Measurements from ENCODE around the gene FDPS.
"Not testable (repeated sequence)": the region's sequence is repeated elsewhere in the genome, so short reads cannot be mapped to it uniquely, and the experiment has no call there.

FDPS gene

DNA sequence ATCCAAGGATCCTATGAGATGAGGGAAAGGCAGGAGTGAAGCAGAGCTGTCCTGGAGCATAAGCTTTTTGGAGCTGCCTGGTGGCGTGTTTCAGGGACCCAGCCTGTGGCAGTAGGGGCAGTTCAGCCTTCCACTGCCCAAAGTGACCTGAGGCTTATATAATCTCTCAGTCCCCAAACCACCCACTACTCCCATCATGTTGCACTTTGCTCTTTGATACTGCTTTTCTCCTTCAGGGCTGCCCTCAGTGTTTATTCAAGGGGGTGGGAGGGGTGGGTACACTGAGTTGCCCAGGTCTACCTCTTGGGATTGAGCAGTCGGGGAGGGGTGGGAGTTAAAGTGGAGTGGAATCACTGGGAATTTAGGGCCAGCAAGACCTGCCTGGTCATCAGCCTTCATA is 22.1 kb upstream of the FDPS start:
- DNase-seq, result no peak

DNA sequence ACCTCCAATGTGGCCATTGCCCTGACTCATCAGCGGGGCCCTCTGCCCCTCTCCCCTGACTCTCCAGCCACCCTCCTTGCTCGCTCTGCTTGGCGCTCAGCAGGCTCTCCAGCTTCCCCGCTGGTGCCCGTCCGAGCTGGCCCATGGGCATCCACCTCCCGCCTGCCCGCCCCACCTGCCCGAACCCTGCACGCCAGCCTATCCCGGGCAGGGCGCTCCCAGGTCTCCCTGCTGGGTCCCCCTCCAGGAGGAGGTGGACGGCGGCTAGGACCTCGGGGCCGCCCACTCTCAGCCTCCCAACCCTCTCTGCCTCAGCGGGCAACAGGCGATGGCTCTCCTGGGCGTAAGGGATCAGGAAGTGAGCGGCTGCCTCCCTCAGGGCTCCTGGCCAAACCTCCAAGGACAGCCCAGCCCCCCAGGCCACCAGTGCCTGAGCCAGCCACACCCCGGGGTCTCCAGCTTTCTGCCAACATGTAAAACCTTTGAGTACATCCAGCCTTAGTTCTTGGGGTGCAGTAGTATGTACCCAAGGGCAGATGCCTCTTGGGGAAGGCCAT is 20.6 kb upstream of the FDPS start:
- DNase-seq, result no peak

DNA sequence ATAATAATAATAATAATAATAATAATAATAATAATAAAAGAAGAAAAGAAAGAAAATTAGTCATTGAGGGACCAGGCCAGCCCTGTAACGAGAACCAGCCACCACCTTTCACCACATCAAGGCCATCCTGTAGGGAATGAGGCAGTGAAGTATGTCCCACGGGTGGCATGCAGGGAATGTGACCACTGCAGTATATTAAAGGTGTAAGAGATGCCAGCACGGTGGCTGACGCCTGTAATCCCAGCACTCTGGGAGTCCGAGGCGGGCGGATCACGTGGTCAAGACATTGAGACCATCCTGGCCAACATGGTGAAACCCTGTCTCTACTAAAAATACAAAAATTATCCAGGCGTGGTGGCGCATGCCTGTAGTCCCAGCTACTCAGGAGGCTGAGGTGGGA is 17.7 kb upstream of the FDPS start:
- DNase-seq, result not testable (repeated sequence)

DNA sequence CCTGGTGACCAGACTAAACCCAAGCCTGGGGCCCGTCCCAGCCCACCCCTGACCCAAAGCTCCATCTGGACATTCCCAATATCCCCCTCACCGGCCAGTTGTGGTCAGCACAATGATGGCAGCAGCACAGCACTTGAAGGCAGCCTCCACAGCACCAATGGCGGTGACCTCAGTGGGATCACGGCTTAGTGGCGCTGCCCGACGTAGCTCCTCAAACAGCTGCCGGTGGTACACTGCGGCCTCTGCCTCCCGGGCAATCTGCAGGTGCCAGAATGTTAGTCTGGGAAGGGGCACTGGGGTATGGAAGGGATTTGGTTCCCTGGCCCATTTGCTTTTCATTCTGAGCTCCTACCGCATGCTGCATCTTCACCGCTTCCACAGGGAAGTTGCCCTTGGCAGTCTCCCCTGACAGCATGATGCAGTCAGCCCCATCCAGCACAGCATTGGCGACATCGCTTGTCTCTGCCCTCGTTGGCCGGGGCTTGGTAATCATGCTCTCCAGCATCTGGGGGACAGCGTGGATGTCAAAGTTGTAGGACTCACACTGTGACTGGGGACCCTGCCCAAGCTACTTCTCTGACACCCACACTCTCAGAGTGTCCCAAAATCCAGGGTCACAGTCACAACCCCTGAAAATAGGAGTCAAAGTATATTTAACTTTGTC is 15.4 kb upstream of the FDPS start:
- DNase-seq, result no peak

DNA sequence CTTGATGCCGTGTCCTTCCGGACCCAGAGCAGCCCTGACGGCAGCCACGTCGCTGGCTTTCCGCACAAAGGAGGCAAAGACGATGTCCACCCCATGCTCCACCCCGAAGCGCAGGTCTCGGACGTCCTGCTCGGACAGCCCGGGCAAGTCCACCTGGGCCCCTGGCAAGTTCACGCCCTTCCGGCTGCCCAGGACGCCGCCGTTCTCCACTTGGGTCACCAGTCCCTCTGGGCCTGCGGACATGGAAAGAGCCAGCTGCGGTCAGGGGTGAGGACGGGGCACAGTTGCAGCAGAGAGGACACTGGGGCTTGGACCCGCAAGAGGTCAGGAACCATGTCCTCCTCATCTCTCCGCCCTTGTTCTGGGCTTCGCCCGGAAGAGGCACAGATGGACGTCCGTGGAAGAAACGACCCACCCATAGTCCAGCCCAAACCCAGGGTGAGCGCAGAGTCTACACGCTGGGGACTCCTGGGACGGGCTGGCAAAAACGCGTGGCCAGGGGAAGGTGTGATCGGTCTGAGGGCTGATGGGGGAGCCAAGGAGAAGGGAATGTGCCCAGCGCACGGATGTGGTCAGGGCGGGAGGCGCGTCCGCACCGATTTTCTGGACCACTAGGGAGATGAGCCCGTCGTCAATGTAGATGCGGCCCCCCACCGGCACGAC is 14.0 kb upstream of the FDPS start:
- no peak for DNase-seq

DNA sequence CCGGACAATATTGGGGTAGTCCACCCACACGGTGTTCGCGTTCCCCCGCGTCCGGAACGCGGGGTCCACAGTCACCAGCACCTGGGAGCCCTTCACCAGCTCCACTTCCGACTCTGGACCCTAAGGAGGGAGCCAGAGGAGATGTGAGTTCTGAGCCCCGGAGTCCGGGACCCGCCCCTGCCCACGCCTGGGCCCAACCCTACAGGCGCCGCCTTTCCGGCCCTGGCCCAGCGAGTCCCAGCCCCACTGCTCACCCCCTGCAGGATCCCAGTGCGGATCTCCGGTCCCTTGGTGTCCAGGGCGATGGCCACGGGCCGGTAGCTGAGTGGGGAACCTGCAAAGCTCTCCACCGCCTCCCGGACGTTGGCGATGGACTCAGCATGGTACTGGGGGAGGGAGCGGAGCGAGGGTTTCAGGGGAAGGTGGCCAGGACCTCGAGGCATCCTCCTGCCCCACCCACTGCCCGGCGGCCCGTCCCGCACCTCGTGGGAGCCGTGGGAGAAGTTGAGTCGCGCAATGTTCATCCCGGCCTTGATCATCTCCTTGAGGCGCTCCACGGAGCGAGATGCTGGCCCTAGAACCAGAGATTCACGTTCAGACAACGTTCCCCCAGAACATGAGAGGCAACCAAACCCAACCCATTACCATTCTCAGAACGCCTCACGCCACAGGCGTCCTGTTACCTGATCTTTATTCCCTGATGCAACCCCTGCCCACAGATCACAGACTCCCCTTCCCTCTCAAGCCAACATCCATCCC is 13.3 kb upstream of the FDPS start:
- no peak for DNase-seq

DNA sequence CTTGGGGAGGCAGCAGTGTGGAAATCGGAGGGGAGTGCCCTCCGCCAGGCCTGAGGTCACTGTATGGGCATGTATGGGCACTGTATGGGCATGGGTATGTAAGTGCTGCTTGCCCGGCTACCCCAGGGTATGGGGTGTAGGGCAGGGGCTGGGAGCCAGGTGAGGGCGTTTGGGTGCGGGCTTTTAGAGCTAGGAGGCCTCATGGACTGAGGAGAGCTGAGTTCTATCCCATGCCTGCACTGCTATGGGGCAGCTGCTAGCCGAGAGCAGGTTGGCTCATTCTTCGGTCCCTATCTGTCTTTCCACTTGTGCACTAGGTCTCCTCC is 12.8 kb upstream of the FDPS start:
- no peak for DNase-seq

DNA sequence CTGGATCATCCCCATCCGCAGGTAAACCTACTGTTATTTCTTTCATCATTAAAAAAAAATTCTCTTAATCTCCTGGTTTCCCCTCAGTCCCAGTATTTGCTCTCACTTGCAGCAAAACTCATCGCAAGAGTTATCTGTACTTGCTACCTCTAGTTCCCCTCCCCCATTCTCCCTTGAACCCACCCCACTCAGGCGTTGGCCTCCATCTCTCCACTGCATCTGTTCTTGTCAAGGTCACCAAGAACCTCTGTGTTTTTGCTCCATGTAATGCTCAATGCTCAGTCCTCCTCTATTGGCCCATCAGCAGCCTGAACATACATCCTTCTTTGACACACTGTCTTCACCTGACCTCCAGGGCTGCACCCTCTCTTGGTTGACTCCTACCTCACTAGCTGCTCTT is 12.0 kb upstream of the FDPS start:
- DNase-seq, result no peak

DNA sequence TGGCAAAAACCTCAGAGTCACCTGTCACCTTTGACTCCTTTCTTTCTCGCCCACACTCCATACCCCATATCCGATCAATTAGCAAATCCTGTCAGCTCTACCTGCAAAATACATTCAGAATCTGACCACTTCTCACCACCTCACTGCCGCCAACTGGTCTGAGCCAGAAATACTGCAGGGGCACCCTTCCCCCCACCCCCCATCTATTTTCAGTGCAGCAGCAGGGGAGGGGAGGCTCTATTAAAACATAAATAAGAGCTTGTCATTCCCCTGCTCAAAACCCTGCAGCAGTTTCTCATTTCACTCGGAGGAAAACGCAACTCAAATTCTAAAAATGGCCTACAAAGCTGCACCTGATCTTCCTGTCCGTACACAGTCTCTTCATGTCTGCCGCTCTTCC is 11.3 kb upstream of the FDPS start:
- DNase-seq, result no peak

DNA sequence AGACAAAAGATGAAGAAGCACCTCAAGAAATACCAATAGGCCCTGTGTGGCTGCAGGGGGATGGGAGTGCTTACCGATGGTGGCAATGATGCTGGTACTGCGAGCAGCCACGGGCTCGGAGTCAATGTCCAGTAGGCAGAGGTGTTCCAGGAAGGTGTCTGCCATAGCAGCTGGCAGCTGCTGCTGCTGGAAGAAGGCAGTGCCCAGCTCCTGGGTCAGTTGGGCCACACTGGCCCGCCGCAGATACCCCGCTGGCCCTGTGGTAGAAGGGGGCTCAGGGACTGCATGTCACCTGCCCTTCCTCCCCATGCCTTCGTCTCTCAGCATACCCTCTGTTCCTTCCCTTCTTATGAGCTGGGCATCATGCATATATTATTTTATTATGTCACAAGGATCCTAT is 8.6 kb upstream of the FDPS start:
- no peak for DNase-seq

DNA sequence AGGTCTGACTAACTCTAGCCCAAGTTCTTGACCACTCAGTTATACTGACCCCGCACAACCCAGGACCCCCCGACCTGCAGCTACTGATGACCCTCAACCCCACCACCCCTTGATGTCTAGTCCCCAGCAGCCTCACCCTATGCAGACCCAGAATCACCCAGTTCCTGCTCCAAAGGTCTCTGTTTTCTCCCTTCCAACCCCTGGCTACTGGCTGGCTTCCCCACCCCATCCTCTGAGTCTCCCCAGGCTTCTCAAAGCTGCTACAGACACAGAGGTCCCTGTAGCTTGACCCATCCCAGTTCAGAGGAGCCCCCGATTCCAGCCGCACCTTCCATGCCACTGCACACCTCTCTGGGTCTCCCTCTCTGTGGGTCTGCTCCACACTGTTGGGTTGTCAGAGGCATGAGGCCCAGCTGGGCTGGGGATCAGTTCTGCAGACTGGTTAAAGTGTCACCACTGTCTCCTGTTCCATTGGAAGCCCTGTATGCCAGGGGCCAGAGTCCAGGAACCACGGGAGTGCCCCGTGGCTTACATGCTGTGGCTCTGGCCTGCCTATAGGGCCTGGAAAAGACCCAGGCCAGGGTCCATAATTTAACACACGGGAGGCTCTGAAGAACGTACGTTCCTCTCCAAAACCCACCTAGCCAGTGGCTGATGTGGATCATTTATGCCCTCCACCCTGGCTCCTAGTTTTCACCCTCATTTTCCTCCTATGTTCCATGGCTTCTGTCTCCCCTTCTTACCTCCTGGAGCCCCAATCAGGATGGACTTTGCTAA is 7.9 kb upstream of the FDPS start:
- no peak for DNase-seq

DNA sequence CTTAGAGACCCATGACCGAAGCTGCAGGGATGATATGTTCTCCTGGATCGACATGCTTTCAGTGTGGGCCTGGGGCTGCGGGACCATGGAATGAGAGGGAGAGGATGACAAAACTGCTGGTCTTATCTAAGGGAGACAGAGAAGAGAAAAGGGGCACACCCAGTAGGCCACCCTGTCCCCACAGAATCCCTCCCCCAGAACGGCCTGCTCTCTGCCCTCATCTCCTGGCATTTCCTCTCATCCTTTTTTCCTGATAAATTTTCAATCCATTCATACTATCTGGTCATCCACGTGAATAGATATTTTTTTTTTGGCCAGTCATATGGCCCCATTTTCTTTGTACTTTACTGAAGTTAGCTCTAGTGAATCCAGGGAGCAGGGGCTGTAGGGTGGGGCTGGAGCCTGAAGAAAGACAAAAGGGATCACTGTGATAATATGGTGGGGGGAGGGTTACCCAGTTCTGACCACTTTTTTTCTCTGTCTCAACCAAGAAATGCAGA is 7.3 kb upstream of the FDPS start, which contains the start of gene PKLR:
PKLR (minus strand) TSS at position 97 of the 500 bp plus-strand sequence; CDS start at position 54, 43 bp downstream.
- no peak for DNase-seq

DNA sequence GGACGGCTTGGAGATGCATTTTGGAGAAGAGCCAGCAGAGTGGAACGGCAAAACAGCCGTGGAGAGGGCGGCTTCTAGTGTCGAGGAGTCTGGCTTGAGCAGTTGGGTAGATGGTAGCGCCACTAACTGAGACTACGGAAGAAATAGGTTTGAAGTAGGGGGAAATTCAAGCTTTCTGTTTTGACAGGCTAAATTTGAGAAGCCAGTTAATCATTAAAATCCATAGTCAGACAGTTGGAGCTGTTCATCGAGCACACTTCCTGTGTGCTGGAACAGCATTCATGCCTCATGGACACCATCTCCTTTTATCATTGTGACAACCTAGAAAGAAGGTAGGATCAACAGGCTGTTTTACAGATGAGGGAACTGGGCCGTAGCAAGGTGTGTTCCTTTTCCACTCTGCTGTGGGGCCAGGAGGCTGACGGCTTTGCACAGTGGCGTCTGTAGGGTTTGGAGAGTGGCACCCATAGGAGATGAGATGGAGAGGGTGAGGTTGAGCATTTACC is 4.1 kb upstream of the FDPS start:
- DNase-seq, result no peak

DNA sequence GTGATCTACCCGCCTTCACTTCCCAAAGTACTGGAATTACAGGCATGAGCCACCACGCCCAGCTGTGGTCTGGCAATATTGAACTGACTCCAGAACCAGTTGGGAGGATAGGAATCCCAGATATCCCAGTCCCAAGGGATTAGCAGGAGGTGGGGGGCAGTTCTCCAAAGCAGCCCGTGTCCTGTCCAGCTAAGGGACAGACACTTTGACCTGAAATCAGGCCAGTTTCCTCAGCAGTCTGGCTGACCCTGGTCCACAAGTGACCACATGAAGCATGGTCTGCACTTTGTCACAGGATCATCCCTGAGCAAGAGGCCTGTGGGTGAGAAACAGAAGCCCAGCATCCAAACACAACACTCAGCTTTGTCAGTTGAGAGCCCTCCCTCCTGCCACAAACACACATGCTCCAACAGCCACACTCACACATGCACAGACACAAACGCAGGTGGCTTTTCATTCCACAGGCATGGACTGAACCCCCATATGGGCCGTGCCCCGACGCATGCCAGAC is 2.7 kb upstream of the FDPS start:
- DNase-seq, result no peak

DNA sequence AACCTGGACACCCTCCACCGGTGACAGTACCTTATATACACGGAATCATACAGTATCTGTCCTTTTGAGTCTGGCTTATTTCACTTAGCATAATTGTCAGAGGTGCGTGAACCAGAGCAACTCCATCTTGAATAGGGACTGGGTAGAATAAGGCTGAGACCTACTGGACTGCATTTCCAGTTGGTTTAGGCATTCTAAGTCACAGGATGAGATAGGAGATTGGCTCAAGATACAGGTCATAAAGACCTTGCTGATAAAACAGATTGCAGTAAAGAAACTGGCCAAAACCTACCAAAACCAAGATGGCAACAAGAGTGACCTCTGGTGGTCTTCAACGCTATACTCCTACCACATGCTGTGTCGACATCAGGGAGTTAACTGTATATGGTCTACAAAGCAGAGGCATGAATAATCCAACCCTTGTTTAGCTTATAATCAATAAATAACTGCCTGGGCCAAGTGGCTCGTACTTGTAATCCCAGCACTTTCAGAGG is 1.4 kb upstream of the FDPS start:
- no peak for DNase-seq

DNA sequence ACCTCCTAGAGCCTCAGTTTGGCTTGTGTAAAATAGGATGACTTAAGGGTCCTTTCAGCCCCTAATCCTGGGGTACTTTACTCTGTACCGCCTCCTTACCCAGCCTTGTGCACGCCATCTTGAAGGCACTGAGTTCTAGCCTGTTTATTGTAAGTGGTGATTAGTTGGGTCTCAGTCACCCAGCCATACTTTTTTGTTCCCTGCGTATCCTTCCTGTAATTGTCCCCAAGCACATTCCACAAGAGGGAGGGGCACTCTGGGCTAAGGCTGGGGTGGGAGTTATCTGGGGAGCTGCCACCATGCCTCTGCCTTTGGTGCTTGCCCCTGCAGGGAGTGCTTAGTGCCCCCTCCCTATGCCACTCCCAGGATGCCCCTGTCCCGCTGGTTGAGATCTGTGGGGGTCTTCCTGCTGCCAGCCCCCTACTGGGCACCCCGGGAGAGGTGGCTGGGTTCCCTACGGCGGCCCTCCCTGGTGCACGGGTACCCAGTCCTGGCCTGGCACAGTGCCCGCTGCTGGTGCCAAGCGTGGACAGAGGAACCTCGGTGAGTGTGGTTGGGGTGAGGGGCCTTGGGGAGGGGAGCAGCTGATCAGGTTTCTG is 856 bp downstream of the FDPS start:
- DNase-seq, result no peak

DNA sequence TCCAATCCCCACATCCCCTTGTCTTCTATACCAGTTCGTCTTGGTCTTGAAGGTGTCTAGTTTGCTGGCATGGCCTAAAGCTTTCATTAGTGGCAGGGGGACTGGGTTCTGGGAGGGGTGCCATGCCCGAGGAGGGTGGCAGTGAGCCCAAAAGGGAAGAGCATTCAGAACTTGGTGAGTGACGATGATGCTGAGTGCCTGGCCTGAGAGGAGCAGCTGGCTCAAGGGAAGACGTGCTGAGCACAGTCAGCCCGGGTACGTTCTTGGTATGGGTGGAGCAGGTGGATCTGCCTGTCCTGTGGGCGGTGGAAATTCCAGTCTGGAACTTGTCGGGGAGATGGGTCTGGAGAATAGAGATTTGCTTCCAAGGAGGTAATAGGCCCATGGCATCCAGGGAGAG is 4.6 kb downstream of the FDPS start:
- DNase-seq, result no peak

DNA sequence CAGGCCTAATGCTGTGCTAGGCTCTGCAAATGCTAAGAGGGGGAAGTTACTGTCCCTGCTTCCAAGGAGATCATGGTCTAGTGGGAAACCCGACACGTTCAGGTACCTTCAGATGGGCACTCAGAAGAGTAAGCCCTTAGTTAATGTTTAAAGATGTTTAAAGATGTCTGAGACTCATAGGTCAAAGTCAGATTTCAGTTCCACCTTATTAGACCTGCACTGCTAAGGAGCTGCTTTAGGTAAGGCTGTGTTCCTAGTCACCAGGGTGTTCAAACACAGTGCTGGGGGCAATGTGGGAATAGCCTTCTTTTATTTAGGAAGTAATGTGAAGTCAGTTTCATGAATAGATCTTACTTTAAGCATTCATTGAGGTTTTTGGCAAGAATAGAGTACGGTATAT is 8.3 kb downstream of the FDPS start:
- no peak for DNase-seq

DNA sequence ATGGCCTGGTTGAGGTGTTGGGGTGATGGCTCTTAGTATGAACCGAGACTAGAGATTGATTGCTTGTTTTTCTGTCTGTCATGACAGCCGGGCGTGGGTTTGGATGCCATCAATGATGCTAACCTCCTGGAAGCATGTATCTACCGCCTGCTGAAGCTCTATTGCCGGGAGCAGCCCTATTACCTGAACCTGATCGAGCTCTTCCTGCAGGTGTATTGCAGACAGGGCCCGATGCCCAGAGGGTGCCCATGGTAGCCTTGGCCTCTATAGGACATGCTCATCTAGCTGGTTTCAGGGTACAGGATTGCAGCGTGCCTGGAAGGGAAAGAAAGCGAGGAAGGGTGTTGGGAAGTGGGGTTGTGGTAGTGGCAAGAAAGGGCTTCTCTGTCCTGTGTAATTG is 9.4 kb downstream of the FDPS start:
- no peak for DNase-seq

DNA sequence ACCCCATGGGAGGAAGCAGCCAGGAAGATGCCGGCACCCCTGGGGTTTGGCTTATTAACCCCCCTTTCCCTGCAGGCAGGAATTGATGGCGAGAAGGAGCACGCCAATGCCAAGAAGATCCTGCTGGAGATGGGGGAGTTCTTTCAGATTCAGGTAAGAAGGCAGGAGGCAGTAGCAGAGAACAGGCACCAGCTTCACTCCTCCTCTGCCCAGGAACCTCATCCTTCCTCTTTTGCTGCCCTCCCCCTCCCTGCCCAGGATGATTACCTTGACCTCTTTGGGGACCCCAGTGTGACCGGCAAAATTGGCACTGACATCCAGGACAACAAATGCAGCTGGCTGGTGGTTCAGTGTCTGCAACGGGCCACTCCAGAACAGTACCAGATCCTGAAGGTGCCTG is 10.9 kb downstream of the FDPS start:
- DNase-seq, result no peak

DNA sequence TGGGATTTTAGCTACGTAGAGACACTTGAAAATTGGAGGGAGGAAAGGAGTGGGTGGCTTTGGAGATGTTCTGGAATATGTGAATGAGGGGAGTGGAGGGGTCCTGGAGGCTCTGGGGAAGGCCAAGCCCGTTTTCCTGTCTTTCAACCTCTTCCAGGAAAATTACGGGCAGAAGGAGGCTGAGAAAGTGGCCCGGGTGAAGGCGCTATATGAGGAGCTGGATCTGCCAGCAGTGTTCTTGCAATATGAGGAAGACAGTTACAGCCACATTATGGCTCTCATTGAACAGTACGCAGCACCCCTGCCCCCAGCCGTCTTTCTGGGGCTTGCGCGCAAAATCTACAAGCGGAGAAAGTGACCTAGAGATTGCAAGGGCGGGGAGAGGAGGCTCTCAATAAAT is 11.6 kb downstream of the FDPS start:
- DNase-seq, result no peak
